ENCODE measurements around the gene TMEM91.
A peak's percentile ranks its signal among the peaks of the same experiment; 100 is the strongest.
"Not testable (repeated sequence)": the region's sequence is repeated elsewhere in the genome, so short reads cannot be mapped to it uniquely, and the experiment has no call there.

Gene TMEM91

DNA sequence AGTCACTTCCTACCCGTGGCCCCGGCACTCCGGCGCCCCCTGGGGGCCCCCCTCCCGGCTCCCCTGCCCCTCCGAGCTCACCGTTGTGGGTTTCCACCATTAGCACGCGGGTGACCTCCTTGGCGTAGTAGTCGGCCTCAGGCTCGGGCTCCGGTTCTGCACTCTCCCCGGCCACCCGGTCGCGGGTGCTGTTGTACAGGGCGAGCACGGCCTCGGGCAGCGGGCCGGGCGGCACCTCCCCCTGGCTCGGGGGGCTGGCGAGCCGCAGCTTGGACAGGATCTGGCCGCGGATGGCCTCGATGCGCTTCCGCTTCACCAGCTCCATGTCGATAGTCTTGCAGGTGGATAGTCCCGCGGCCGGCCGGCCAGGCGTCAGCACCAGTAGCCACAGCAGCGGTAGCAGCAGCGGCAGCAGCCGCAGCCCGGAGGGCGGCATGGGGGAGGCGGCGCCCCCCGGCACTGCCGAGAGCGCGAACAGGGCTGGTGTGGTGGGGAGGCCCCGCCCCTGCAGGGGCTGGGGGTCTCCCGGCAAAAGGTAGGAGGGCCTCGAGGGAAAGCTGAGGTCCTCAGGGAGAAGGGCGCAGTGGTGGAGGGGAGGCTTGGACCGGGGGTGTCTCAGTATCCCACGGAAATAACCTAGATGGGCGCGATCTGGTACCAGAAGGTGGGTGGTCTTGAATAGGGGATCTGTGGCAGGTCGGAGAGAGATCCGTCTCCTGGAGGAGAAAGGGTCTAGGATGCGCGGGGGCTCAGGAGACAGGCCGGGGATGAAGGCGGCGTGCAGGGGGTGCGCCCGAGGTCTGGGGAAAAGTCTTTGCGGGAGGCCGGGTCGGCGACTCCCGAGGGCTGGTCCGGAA lies 23.5 kb upstream of the TMEM91 start:
- peak; percentile 66 to 73 for DNase-seq (ENCODE audit: low read depth in 1 of 2, low spot score in 1 of 2)

DNA sequence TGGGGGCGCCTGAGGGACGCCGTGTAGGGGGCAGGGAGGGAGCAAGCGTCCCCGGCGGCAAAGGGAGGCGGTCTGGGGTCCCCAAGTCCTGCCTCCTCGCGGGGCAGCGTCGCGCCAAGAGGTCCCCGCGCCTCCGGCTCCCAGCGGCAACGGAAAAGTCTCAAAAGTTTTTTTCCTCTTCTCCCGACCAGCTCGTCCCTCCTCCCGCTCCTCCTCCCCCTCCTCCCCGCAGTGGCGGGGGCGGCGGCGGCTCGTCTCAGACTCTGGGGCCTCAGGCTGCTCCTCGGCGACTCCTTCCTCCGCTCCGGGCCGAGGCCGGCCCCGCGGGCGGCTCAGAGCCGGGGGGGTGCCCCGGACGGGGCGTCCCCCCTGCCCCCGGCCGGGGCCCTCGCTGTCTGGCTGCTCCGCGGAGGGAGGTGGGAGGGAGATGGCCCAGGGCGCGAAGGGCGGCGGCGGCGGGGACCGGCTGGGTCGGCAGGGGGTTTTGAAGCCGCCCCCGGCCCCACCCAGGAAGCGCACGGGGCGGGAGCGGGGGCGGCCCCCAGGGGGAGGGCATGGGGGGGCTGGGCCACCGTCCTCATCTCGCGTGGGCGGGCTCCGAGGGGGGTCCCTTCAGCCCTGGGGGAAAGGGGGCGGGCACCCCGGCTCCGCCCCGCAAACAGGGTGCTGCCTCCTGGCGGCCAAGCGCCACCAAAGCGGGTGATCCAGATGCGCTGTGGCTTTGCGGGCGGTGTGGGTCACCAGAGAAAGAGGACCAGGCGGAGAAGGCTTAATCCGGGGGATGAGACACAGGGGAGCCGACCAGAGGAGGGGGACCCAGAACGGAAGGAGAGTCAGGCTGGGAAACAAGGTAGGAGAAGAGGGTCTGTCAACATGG lies 22.6 kb upstream of the TMEM91 start, which contains the start of gene TGFB1:
TGFB1 (minus strand) TSS at position 457 of the 877 bp plus-strand sequence. CDS start 878 bp downstream, outside the sequence.
- DNase-seq (ENCODE audit: low read depth in 1 of 2, low spot score in 1 of 2) = peak; percentile 86 to 91

DNA sequence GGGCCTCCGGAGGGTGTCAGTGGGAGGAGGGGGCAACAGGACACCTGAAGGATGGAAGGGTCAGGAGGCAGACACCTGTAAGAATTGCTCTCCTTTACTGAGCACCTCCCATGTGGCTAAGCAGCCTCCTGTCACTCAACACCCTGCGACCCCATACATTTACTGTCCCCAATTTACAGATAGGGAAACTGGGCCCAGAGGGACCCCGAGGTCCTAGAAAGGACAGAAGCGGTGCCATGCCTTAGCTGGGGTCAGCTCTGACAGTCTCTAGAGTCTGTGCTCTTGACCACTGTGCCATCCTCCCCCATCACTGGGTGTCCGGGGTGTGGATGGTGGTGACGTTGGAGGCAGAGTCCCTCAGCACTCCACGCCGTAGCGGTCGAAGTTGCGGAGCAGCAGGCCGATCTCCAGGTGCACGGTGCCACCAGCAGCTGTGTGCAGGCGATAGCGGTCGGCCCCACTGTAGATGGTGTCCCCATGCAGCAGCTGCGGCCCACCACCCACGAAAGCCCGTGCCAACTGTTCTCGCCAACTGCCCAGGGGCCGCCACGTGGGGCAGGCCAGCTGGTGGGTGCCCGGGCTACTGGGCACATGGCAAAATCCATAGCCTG lies 21.9 kb upstream of the TMEM91 start:
- DNase-seq (ENCODE audit: low read depth in 1 of 2, low spot score in 1 of 2) = no peak

DNA sequence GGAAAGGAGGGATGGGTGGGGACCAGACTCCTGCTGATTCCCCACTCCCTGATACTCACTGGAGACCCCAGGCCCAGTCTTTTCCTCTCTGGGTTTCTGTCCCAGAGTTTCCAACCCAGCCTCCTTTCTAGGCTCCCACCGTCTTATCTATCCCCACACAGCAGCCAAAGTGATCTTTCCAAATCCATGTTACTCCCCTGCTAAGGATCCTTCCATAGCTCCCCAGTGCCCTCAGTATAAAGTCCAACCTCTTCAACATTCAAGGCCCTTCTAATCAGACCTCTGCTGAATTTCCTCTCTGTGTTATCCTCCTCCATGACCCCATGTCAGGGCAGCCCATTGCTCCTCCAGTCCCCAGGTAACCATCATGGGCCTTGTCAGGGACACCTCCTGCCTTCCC lies 21.3 kb upstream of the TMEM91 start:
- no peak for DNase-seq (ENCODE audit: low read depth in 1 of 2, low spot score in 1 of 2)

DNA sequence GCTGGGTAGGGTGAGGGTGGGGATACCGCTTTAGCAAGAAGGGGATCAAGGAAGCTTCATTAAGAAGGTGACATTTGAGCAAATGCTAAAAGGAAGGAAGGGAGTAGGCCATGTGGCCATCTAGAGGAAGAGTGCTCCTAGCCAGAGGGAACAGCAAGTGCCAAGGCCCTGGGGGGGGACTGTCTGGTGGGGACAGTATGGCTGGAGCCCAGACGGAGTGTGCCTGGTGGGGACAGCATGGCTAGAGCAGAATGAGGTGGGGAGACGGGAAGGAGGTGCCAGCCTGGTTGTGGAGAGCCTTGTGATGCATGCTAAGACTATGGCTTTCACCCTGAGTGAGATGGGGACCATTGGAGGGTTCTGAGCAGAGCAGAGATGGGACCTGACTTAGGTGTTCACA lies 20.5 kb upstream of the TMEM91 start:
- DNase-seq (ENCODE audit: low read depth in 1 of 2, low spot score in 1 of 2) = no peak

DNA sequence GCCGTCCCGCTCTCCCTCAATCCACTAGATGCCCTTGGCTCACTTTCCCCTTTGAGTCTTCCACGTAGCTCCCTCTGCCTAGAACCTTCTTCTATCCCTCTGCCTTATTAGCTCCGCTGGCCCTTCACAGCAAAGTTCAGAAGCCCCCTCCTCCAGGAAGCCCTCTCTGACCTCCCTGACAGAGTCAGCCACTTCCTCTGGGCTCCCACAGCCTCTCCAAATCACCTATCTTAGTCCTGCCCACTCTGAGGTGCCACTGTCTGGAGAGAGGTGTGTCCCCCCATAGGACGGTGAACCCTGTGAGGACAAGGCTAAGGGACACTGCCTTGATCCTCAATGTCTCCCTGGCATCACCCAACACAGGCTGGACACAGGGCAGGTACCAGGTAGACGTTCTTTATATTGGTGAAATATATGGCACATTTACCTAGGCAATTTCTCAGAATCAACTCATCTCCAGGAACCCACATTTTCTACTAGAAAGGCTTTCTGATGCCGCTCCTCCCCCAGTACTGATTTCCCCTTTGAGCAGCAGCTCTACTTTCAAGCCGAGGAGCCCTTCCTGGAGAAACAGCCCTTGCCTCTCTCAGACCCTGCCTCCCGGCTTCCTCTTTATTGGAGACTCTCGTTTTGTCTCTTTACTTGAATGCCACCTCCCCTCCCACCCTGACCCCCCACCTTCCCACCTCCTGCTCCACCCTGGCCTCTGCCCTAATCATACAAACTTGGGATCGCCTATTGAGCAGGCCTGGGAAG lies 19.2 kb upstream of the TMEM91 start:
- no peak for DNase-seq (ENCODE audit: low read depth in 1 of 2, low spot score in 1 of 2)

DNA sequence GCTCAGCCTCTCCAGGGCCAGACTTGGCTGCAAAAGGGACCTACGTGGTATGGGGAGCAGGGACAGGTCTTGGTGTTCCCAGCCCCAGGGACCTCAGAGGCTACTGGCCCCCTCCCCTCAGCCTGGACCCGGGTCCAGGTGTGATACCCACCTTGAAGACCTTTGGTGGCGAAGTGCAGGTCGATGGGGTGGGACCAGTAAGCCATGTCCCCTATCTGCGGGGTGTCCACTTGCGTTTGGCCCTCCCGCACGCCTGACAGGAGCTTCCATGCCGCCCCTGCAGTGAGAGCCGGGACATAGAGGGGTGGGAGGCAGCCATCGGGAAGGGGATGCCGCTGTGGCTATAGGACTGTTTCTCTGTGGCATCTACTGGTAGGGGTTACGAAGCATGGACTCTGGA lies 18.6 kb upstream of the TMEM91 start:
- no peak for DNase-seq (ENCODE audit: low read depth in 1 of 2, low spot score in 1 of 2)

DNA sequence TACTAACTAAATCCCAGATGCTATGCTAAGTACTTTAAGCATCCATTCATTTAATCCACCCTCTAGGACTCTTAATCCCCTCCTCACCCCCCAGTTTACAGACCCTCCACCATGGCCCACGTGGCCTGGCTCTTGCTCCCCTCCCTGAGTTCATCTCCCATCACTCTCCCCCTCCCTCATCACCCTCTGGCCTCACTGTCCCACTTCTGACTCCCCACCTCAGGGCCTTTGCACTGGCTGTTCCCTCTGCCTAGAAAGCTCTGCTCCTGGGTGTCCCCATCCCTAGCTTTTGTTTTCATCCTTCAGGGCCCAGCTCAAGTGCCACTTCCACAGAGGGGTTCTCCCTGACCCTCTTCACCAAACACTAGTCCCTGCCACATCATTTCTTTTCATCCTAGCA lies 16.6 kb upstream of the TMEM91 start:
- no peak for DNase-seq (ENCODE audit: low read depth in 1 of 2, low spot score in 1 of 2)

DNA sequence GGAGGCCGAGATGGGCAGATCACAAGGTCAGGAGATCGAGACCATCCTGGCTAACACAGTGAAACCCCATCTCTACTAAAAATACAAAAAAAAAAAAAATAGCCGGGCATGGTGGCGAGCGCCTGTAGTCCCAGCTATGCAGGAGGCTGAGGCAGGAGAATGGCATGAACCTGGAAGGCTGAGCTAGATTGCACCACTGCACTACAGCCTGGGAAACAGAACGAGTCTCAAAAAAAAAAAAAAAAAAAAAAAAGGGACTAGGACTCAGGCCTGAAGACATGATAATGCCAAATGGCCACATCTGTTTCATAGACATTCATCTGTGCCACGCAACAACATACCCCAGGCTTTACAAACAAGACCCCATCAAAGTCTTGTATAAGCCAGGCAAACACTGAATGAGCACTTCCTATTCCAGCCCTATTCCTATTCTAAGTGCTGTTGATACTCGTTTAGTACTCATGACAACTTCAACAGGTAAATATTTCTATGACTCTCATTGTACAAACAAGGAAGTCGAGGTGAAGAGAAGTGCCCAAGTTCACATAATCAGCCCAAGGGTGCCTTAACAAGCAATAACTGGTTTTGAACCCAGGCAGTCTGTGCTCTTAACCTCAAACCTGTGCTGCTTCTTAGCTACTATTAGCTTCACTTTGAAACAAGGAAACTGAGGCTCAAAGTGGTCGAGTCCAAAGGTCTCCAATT lies 14.0 kb upstream of the TMEM91 start:
- DNase-seq (ENCODE audit: low read depth in 1 of 2, low spot score in 1 of 2) = no peak

DNA sequence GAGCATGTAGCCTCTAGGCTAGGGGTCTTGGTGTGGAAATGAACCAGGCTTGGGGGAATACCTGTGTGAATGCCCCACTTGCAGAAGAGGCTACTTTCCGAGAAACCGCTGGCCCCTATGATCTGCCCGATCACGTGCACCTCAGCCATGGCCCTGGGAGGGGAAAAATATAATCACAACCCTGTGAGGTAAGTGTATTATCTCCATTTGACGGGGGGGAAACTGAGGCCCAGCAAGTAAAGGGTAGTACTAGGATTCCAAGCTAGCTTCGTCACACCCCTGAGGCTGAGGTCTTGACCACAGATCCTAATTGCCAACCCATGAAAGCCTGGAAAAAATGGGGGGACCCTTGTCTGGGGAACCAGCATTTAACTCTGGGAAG lies 13.0 kb upstream of the TMEM91 start:
- no peak for DNase-seq (ENCODE audit: low read depth in 1 of 2, low spot score in 1 of 2)

DNA sequence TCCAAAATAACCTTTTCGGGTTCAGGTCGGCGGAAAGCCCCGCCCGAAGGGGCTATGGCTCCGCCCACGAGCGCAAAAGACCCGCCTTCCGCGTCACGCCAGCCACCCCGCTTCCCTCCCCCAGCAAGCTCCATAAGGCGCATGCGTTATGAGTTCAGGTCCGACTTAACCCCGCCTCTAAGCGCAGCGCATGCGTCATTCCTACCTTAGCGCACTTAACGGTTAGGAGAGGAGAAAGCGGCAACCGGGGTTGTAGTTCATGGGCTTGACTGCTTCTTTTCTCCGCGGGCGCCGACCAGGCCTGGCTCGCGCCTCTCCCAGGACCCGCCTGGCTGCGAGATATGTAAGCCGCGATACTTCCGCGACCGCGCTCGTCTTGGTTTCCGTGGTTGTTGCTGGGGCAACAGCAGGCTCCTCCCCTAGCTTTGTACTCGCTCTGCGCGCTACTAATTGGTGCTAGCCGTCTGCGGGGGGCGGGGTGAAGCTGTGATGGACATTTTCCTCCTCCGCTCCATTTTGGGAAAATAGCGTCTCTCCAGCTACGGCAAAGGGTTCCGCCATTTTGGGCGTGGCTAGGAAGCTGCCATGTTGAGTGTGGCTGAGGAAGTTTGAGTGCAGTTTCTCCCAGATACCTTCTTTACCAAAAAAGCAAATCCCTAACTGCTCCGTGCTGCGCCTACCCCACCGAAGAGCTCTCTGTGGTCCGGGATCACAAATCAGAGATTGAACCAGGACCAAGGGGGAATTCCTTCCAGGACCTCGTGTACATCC lies 12.4 kb upstream of the TMEM91 start, which contains the start of gene B9D2:
B9D2 (minus strand) TSS at position 397 of the 771 bp plus-strand sequence. CDS start 630 bp downstream, outside the sequence.
- DNase-seq (ENCODE audit: low read depth in 1 of 2, low spot score in 1 of 2) = peak; percentile 94 to 96

DNA sequence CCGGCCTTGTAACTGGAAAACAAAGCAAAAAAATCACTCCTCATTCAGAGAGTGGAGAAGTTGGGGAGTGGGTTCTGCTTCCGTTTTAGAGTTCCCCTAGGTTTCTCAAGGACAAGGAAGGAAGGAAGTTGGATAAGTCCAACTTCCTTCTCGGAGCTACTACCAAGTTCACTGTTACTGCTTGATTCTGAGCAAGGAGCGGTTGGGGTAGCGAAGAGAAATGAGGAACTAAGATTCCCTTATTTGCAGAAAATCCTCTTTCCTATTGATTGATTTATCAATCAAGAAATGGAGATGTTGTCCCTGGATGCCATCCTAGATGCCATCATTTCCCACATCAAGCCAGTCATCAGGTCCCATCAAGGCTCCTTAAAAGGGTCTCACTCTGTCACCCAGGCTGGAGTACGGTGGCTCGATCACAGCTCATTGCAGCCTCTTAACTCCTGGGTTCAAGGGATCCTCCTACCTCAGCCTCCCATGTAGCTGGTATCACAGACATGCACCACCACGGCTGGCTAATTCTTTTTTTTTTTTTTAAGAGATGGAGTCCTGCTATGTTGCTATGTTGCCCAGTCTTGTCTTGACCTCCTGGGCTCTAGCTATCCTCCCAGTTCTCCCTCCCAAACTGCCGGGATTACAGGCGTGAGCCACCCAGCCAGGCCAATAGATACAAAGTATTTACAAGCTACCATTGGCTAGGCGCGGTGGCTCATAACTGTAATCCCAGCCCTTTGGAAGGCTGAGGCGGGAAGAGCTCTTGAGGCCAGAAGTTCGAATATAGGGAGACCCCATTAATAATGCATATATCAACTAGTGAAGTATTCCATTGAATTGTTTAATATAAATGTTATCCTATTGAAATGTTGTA lies 11.6 kb upstream of the TMEM91 start:
- no peak for DNase-seq (ENCODE audit: low read depth in 1 of 2, low spot score in 1 of 2)

DNA sequence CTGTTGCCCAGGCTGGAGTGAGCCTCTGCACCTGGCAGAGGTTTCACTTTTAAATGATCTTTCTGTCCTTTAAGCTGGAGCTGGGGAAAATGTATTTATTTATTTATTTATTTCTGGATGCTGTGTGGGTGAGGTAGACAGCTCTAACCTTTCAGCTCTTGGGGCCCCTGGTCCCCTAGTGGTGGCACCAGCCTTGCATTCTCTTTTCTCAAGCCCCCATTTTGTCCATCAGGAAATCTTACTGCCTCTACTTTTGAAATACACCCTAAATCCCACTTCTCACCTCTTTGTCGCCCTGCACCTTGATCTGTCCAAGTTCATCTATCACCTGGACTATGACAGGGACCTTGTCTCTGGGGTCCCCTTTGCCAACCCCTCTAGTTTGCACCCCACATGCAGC lies 10.2 kb upstream of the TMEM91 start:
- no peak for DNase-seq (ENCODE audit: low read depth in 1 of 2, low spot score in 1 of 2)

DNA sequence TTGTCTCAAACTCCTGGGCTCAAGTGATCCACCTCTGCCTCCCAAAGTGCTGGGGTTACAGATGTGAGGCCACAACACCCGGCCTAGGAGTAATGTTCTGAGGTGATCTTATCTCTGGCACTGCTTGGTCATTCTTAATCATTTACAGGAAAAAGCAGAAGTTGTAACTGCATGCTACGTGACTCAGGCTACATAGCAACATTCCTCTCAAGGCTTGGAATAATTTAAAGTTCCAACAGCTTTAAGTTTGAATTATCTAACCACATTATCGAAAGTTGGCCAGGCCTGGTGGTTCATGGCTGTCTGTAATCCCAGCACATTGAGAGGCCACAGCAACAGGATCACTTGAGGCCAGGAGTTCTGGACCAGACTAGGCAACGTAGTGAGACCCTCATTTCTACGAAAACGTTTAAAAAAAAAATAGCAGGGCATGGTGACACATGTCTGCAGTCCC lies 8.5 kb upstream of the TMEM91 start:
- DNase-seq (ENCODE audit: low read depth in 1 of 2, low spot score in 1 of 2) = no peak

DNA sequence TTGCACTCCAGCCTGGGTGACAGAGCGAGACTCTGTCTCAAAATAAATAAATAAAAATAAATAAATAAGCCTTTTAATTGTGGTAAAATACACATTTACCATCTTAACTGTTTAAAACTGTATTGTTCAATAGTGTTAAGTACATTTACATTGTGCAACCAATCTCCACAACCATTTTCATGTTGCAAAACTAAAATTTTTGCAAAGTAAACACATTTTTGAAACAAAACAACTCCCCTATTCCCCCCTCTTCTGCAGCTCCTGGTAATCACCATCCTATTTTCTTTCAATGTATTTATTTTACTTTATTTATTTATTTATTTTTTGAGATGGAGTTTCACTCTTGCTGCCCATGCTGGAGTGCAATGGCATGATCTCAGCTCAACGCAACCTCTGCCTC lies 6.6 kb upstream of the TMEM91 start:
- DNase-seq (ENCODE audit: low read depth in 1 of 2, low spot score in 1 of 2) = no peak

DNA sequence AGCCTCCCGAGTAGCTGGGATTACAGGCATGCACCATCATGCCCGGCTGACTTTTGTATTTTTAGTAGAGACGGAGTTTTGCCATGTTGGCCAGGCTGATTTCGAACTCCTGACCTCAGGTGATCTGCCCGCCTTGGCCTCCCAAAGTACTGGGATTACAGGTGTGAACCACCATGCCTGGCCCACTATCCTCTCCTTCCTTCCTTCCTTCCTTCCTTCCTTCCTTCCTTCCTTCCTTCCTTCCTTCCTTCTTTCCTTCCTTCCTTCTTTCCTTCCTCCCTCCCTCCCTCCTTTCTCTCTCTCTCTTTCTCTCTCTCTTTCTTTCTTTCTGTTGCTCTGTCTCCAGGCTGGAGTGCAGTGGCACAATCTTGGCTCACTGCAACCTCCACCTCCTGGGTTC lies 5.2 kb upstream of the TMEM91 start:
- not testable (repeated sequence) for DNase-seq (ENCODE audit: low read depth in 1 of 2, low spot score in 1 of 2)

DNA sequence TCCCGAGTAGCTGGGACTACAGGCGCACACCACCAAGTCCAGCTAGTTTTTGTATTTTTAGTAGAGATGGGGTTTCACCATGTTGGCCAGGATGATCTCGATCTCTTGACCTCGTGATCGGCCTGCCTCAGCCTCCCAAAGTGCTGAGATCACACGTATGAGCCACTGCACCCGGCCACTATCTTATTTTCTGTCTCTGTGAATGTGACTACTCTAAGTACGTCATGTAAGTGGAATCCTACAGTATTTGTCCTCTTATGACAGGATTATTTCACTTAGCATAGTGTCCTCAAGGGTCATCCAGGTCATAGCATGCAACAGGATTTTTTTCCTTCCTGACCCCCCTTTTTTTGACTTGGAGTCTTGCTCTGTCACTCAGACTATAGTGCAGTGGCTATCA lies 4.8 kb upstream of the TMEM91 start:
- no peak for DNase-seq (ENCODE audit: low read depth in 1 of 2, low spot score in 1 of 2)

DNA sequence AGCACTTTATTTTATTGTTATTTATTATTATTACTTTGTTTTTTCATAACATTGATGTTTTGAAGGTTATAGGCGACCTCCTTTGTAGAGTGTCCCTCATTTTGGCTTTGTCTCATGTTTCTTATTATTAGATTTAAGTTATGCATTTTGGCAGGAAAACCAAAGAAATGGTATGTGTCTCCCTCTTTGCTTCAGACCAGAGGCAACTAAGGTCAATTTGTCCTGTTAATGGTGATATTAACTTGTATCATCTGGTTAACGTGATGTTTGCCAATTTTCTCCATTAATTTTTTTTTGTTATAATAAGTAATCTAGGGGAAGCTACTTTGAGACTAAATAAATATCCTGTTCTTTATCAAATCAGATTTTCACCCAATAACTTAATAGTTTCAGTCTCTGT lies 3.8 kb upstream of the TMEM91 start:
- no peak for DNase-seq (ENCODE audit: low read depth in 1 of 2, low spot score in 1 of 2)
